ENCODE measurements around the gene TGFBR3L. TPM values are rescaled to one million over a fixed set of nuclear protein-coding genes. Genes with fewer than 3 reads are reported as not detected.

The TGFBR3L gene
- total and polyA plus RNA-seq, 2 of the 8 experiments (the other 6 are each of a cell fraction or from before 2014, with no cell fraction given) = 3.1 to 3.7 TPM

DNA sequence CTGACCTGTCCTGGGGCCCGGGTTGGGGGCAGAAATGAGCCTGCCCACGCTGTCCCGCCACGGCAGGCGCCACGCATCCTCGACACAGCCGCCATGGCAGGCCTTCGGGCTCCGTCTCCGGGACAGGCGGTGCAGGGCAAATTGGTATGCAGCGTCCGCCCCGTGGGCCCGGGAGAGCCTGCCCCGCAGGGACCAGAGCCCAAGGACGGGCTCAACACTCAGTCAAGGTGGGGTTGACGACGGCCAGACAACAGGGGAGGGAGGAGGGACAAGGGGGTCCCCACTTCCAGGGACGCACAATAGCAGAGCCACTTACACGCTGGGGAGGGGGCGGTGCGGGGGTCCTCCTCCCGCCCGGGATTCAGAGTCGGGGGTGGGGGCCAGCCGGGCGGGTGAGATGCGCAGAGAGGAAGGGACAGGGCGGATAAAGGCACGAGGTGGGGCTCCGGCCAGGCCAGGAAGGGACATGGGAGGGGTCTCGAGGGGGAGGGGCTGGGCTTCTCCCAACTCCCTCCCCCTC, 10.1 kb downstream of the TGFBR3L start:
- H3K18ac ChIP-seq (ENCODE audit: extremely low read depth, low read length) = peak overlapping the region; percentile 71; the same call in 1 of the 2 replicates
- no peak overlapping the region for H2BK5ac ChIP-seq (ENCODE audit: low read depth, low read length)
- peaks cover 13% of the 10 kb centered on the region for H3K23me2 ChIP-seq (ENCODE audit: low read depth, low read length)
- H4K8ac ChIP-seq (ENCODE audit: extremely low read depth, insufficient read depth, low read length) = peak overlapping the region; percentile 83
- peaks cover 13 to 24% of the 10 kb centered on the region in 2 experiments for H4K20me1 ChIP-seq (replicated peaks in 1 of 2; ENCODE audit: control insufficient read depth in 1 of 2, insufficient read depth in 2 of 2, low read length in 2 of 2)
- H2BK15ac ChIP-seq (ENCODE audit: low read length) = no peak overlapping the region
- WGBS, 2 experiments (ENCODE audit: extremely low coverage in 1 of 2, insufficient coverage in 1 of 2, insufficient read length in 1 of 2, insufficient replicate concordance in 2 of 2, low coverage in 1 of 2, low lambda C conversion rate in 2 of 2, missing lambda C conversion rate in 1 of 2) = 73% methylated on average over 22 of the region's 34 CpGs; no CpG with 5 or more reads in 1 of the 2 experiments
- ChIA-PET POLR2A (ENCODE audit: partially characterized antibody) (interaction anchor here (0.7 to 10.6 kb wide), 5 partner anchors 16 to 382 kb away, joined by 3 to 106 read pairs (median 4); partner anchors contain the start of gene TIMM44), CTCF (ENCODE audit: partially characterized antibody) (interaction anchor here (0.5 to 5.7 kb wide), 5 partner anchors 14 to 72 kb away, joined by 3 to 31 read pairs (median 3); no protein-coding TSS in a partner anchor)
- H2AK5ac ChIP-seq (ENCODE audit: low read depth, low read length) = no peak overlapping the region
- H3K14ac ChIP-seq (ENCODE audit: insufficient read length) = no peak overlapping the region
- DNase-seq (ENCODE audit: low read depth in 1 of 2, low spot score in 2 of 2) (peak in 1 of 2 experiments; percentile 62), FAIRE-seq (no peak)
- no peak overlapping the region for H2AFZ ChIP-seq (ENCODE audit: low read length)
- no peak overlapping the region for H2BK12ac ChIP-seq (ENCODE audit: low read depth, low read length)
- H3K4ac ChIP-seq (replicated peaks; ENCODE audit: insufficient read length, low read depth, low read length) = no peak overlapping the region
- no peak overlapping the region for H2BK120ac ChIP-seq (replicated peaks; ENCODE audit: low read depth, low read length)
- H4K91ac ChIP-seq (replicated peaks; ENCODE audit: insufficient read length, low read length) = no peak overlapping the region
- H2BK20ac ChIP-seq (ENCODE audit: low read length) = no peak overlapping the region
- no peak overlapping the region for H3K23ac ChIP-seq (ENCODE audit: insufficient read length)
- no peaks in the 10 kb centered on the region for H3K79me2 ChIP-seq (ENCODE audit: control insufficient read depth in 1 of 2, insufficient read depth in 2 of 2, low read length in 2 of 2)
- no peaks in the 10 kb centered on the region for H3K79me1 ChIP-seq (ENCODE audit: low read depth, low read length)
- no peaks in the 10 kb centered on the region for H3K27me3 ChIP-seq (replicated peaks in 1 of 4; ENCODE audit: control insufficient read depth in 3 of 4, extremely low read depth in 1 of 4, insufficient read depth in 3 of 4, low read length in 3 of 4)
- peaks cover 0 to 3% (median 0%) of the 10 kb centered on the region in 4 experiments; a peak in 2 of 8 replicates for H3K36me3 ChIP-seq (ENCODE audit: control insufficient read depth in 2 of 4, insufficient read depth in 4 of 4, low read length in 3 of 4)
- no peaks in the 10 kb centered on the region for H3K9me3 ChIP-seq (ENCODE audit: insufficient read depth in 2 of 2, low read depth in 1 of 2, low read length in 1 of 2)
- no peak overlapping the region for H3K9ac ChIP-seq (replicated peaks in 1 of 4; ENCODE audit: extremely low read depth in 1 of 4, low read depth in 3 of 4, low read length in 3 of 4)
- H3K56ac ChIP-seq (replicated peaks; ENCODE audit: insufficient read length, low read depth, low read length) = no peak overlapping the region
- TF ChIP-seq EP300 (IDR thresholded peaks at IDR 0.05; ENCODE audit: borderline replicate concordance in 1 of 2, low read depth in 2 of 2, low read length in 2 of 2) (no peak), HDAC2 (IDR thresholded peaks at IDR 0.05; ENCODE audit: borderline replicate concordance in 1 of 2, low read depth in 2 of 2, low read length in 2 of 2) (0 out of 4 replicates have a peak, but pooled peaks of 1 of the 2 experiments have one; percentile 12)
- peaks cover 0 to 16% (median 6%) of the 10 kb centered on the region in 4 experiments; a peak in 5 of 7 replicates for H3K4me1 ChIP-seq (replicated peaks in 1 of 4; ENCODE audit: control insufficient read depth in 3 of 4, insufficient read depth in 4 of 4, low read length in 3 of 4)
- no peak overlapping the region for H3K27ac ChIP-seq (ENCODE audit: low read depth, low read length)
- peak overlapping the region; percentile 4 to 78; a peak in 3 of 4 replicates for H3K4me2 ChIP-seq (ENCODE audit: insufficient read depth in 1 of 2, low read depth in 2 of 2, low read length in 2 of 2)
- H4K5ac ChIP-seq (ENCODE audit: insufficient read length, low read depth, low read length) = peak overlapping the region; percentile 65
- H3K4me3 ChIP-seq (ENCODE audit: extremely low read depth in 1 of 4, insufficient read depth in 2 of 4, low read depth in 3 of 4, low read length in 4 of 4) = peak overlapping the region in 2 of 4 experiments; percentile 3 to 66; a peak in 3 of 8 replicates

All from H1 (cell line).